Neural progenitor cell (in vitro differentiated cells): ENCODE measurements around the gene KDM8.

Experiments used
- CTCF ChIP-seq: fragments of 200-600 bp; sonication (generic); IDR thresholded peaks from 2 replicates; pipeline ENCODE4 v1.5.1; 2017; ENCODE audit warnings: antibody characterized with exemption, mild to moderate bottlenecking
- EZH2 ChIP-seq: fragments of 200-600 bp; sonication (generic); IDR thresholded peaks from 2 replicates; pipeline ENCODE4 v1.6.1; 2017; ENCODE audit warnings: antibody characterized with exemption, mild to moderate bottlenecking, moderate library complexity

DNA sequence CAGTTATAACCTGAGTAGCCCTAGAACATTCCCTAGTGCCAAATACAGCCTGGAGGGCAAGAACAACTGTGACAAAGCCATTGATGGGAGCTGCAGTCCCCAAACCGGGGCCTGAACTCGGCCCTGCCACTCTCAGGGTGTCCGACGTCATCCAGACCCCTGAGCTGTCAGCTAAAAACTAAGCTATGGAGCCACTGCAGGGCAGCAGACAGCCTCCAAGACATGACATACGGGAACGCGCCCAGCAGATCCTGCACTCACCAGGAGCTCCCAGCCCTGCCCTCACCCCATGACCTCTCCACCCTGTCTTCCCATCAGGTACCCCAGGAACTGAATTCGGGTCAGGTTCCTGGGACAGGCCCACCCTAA is 28.4 kb downstream of the KDM8 start:
- no peak for TF ChIP-seq CTCF
- TF ChIP-seq EZH2: no peak
